ENCODE data around the gene ARRB1. TPM values are rescaled to one million over a fixed set of nuclear protein-coding genes. Genes with fewer than 3 reads are reported as not detected.
"Not testable (repeated sequence)": the region's sequence is repeated elsewhere in the genome, so short reads cannot be mapped to it uniquely, and the experiment has no call there.

ARRB1 gene
- total RNA-seq, 1 experiment from 2014 or later, result 24.2 TPM

GRCh38 chr11:75369560-75370255 lies 18.2 kb upstream of the ARRB1 start:
- no peak for TF ChIP-seq SIN3A (IDR thresholded peaks at IDR 0.05; ENCODE audit: low read depth)
- TF ChIP-seq ZNF274 (IDR thresholded peaks at IDR 0.05; ENCODE audit: low read depth, low read length), result no peak
- no peak for TF ChIP-seq JUND (IDR thresholded peaks at IDR 0.05)
- TF ChIP-seq POLR2AphosphoS5 (IDR thresholded peaks at IDR 0.05; ENCODE audit: low read depth, low read length), result no peak
- no peak for TF ChIP-seq POLR2A (IDR thresholded peaks at IDR 0.05; ENCODE audit: borderline replicate concordance, extremely low read depth, insufficient read depth, insufficient read length)
- no peak for TF ChIP-seq EGR1 (IDR thresholded peaks at IDR 0.05; ENCODE audit: low read depth)
- TF ChIP-seq MAX (IDR thresholded peaks at IDR 0.05), result no peak
- TF ChIP-seq TCF7L2 (IDR thresholded peaks at IDR 0.05; ENCODE audit: borderline replicate concordance, extremely low read depth, insufficient read depth, insufficient read length), result no peak
- no peak for TF ChIP-seq SP1 (IDR thresholded peaks at IDR 0.05; ENCODE audit: low read depth)
- TF ChIP-seq EZH2 (IDR thresholded peaks at IDR 0.05), result no peak
- TF ChIP-seq RAD21 (IDR thresholded peaks at IDR 0.05; ENCODE audit: low read depth), result no peak
- no peak for TF ChIP-seq ZFX (IDR thresholded peaks at IDR 0.05)
- TF ChIP-seq FOSL1 (IDR thresholded peaks at IDR 0.05; ENCODE audit: low read depth), result no peak

GRCh38 chr11:75366826-75367225 lies 15.4 kb upstream of the ARRB1 start:
- RAD21 ChIA-PET (ENCODE audit: low non-redundant PET in 1 of 2, low total read pairs in 2 of 2, uncharacterized antibody in 2 of 2, unreplicated experiment in 2 of 2); H3K4me1 ChIP-seq (ENCODE audit: control insufficient read depth in 1 of 2, insufficient read depth in 2 of 2, low read length in 2 of 2); H3K27me3 ChIP-seq (ENCODE audit: insufficient read depth, low read length); CTCF ChIA-PET; ATAC-seq; H4K20me1 ChIP-seq (ENCODE audit: insufficient read depth); H3K4me2 ChIP-seq (ENCODE audit: low read length); H3K9ac ChIP-seq (ENCODE audit: low read length); H3K36me3 ChIP-seq (ENCODE audit: control insufficient read depth in 1 of 2, insufficient read depth in 2 of 2, low read length in 2 of 2); H3K9me2 ChIP-seq (ENCODE audit: insufficient read depth); intact Hi-C loops (cut with micrococcal nuclease); BruUV-seq (replicated peaks); POLR2A ChIA-PET; H3K79me2 ChIP-seq (ENCODE audit: insufficient read depth, low read length); H3K9me3 ChIP-seq (ENCODE audit: control insufficient read depth in 1 of 2, insufficient read depth in 1 of 2, low read depth in 1 of 2, low read length in 2 of 2); H3K27ac ChIP-seq (ENCODE audit: low read depth, low read length); H3K4me3 ChIP-seq (replicated peaks in 1 of 2; ENCODE audit: low read depth in 1 of 2, low read length in 2 of 2); H2AFZ ChIP-seq (ENCODE audit: low read depth, low read length, poor library complexity, severe bottlenecking); DNase-seq (ENCODE audit: low read depth, low spot score): not testable (repeated sequence)

More at GRCh38 chr11:75369560-75370255, 18.2 kb upstream of the ARRB1 start:
- H3K9me3 ChIP-seq (ENCODE audit: control insufficient read depth in 1 of 2, insufficient read depth in 1 of 2, low read depth in 1 of 2, low read length in 2 of 2), result no peaks in the 10 kb centered on the region
- no peak overlapping the region for H3K9ac ChIP-seq (ENCODE audit: low read length)
- H3K36me3 ChIP-seq (ENCODE audit: control insufficient read depth in 1 of 2, insufficient read depth in 2 of 2, low read length in 2 of 2), result no peaks in the 10 kb centered on the region
- H3K4me1 ChIP-seq (ENCODE audit: control insufficient read depth in 1 of 2, insufficient read depth in 2 of 2, low read length in 2 of 2), result peaks cover 12 to 21% of the 10 kb centered on the region in 2 experiments
- DNase-seq (ENCODE audit: low read depth, low spot score) (no peak), ATAC-seq (no peak)
- ChIA-PET CTCF (no interaction called here), RAD21 (ENCODE audit: low non-redundant PET in 1 of 2, low total read pairs in 2 of 2, uncharacterized antibody in 2 of 2, unreplicated experiment in 2 of 2) (interaction anchor here in 1 of 2 experiments (0.7 kb wide), 1 partner anchor 44 kb away, joined by 3 read pairs; no protein-coding TSS in a partner anchor), POLR2A (no interaction called here)
- H4K20me1 ChIP-seq (ENCODE audit: insufficient read depth), result no peaks in the 10 kb centered on the region
- no TSS peak for BruUV-seq (replicated peaks)
- H3K27me3 ChIP-seq (ENCODE audit: insufficient read depth, low read length), result no peaks in the 10 kb centered on the region
- H2AFZ ChIP-seq (ENCODE audit: low read depth, low read length, poor library complexity, severe bottlenecking), result no peak overlapping the region
- no peak overlapping the region for H3K27ac ChIP-seq (ENCODE audit: low read depth, low read length)
- H3K79me2 ChIP-seq (ENCODE audit: insufficient read depth, low read length), result no peaks in the 10 kb centered on the region
- no peaks in the 10 kb centered on the region for H3K9me2 ChIP-seq (ENCODE audit: insufficient read depth)
- H3K4me2 ChIP-seq (ENCODE audit: low read length), result no peak overlapping the region
- no peak overlapping the region for H3K4me3 ChIP-seq (replicated peaks in 1 of 2; ENCODE audit: low read depth in 1 of 2, low read length in 2 of 2)
- intact Hi-C loops (cut with micrococcal nuclease), result no loop called here
